Dedifferentiated amniotic fluid mesenchymal stem cell (primary cell): ENCODE measurements around the gene ZNF84.

Source experiments
- DNase-seq: peaks from one replicate; pipeline ENCODE4 v3.0.0-alpha.2; 2016; ENCODE audit errors: extremely low spot score

The ZNF84 gene

GRCh38 chr12:133037207-133038005, at the start of gene ZNF84:
Gene ZNF84, plus strand, starts transcription at chr12:133037509. Its CDS starts 3,959 bp downstream, at chr12:133041468.
- DNase-seq: peak; percentile 98

DNA sequence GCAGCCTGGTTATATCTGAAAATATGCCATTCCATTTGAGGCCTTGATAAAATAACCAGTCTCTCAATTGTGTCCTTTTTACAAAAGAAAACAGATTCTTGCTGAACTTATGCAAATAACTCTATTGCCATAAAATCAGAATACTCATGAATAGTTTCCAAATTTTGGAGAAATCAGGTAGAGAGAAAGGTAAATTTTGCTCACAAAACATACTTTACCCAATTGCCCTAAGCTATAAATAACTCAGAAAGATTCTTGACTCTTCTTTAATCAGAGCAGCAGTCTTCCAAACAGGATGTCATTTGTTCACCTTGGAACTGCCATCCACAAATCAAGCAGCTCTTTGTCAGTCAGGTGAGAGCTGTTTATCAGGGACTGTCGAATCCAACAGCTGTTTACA, 38.6 kb upstream of the ZNF84 start:
- DNase-seq: no peak

- no peak for DNase-seq
These were observed 26.5 kb upstream of the ZNF84 start for GRCh38 chr12:133010657-133011297.

DNA sequence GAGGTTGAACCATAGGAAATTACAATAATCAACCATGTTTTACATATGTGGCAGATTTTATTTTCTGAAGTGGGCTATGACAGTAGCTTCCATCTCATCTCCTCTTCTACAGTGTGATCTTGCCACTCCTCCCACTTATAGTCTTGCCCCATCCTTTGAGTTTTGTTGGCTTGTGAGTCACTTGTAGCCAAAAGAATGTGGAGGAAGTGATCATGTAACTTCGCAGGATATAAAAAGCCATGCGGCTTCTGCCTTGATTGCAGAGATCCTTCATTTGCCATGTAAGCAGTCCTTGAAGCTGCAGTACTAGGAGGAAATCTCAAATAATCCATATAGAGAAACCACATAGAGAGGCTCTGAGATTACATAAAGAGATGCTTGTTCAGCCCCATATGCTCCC, 13.7 kb upstream of the ZNF84 start:
- no peak for DNase-seq

- DNase-seq: no peak
These were observed 10.3 kb upstream of the ZNF84 start for GRCh38 chr12:133026996-133027395.

DNA sequence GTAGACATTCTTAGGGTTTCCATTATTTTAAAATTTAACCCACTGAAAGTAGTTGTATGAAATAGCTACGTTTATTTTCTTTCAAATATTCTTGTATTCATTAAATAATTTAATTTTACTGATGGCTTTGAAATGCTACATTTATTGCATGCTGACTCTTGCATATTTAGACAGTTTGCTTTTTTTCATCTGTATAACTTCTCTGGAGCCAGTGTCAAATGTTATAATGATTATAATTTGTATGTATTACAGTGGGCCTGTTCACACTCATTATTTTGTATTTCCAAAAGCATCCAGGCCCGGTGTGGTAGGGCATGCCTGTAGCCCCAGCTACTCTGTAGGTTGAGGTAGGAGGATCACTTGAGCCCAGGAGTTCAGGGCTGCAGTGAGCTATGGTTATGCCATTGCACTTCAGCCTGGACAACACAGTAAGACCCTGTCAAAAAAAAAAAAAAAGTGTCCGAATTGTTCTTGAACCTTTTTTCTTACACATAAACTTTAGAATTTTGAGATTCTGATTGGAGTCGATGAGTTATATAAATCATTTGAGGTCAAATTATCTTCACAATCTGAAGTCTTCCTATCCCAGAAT, 905 bp downstream of the ZNF84 start:
- no peak for DNase-seq

- no peak for DNase-seq
These were observed 9.4 kb downstream of the ZNF84 start for GRCh38 chr12:133046698-133047097.

- no peak for DNase-seq
These were observed 20.1 kb downstream of the ZNF84 start for GRCh38 chr12:133057446-133057845.

- no peak for DNase-seq
These were observed 21.1 kb downstream of the ZNF84 start for GRCh38 chr12:133058203-133059113.

DNA sequence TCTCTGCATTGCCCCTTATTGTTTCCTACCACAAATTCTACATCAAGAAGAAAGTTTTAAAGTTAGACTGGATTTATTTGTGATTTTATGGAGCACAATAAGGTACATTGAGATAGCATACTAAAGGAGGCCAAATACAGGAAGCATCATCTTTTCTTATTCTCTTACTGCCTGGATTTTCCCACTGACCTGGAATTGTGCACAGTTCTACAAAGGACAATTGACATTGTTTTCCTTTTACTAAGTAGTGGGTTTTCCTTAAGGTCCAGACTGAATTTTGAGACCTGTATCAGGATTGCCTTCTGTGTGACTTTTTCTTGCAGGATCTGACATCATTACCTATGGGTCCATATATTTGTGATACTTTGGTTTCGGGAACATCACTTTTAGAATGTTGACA, 24.6 kb downstream of the ZNF84 start:
- DNase-seq: no peak

DNA sequence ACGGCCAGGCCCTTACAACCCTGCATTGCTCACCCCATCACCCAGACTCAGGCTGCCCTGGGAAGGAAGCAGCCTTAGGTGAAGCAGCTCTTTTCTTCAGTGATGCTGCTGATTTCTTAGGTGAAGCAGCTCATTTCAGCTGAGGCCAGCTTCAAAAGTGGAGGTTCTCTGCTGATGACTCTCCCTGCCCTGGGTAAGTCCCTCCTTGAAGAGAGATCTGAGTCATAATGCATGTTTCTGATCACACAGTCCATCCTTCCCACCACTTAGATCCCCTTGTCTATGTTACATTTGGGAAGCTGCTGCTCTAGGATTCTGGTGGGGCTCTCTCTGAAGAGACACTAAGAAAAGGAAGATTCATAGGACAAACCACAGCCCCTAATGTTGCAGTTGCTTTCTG, 26.2 kb downstream of the ZNF84 start:
- DNase-seq: no peak

- DNase-seq: no peak
These were observed 36.5 kb downstream of the ZNF84 start for GRCh38 chr12:133073836-133074235.

- peak; percentile 95 for DNase-seq
These were observed 42.7 kb downstream of the ZNF84 start for GRCh38 chr12:133080026-133080367.

DNA sequence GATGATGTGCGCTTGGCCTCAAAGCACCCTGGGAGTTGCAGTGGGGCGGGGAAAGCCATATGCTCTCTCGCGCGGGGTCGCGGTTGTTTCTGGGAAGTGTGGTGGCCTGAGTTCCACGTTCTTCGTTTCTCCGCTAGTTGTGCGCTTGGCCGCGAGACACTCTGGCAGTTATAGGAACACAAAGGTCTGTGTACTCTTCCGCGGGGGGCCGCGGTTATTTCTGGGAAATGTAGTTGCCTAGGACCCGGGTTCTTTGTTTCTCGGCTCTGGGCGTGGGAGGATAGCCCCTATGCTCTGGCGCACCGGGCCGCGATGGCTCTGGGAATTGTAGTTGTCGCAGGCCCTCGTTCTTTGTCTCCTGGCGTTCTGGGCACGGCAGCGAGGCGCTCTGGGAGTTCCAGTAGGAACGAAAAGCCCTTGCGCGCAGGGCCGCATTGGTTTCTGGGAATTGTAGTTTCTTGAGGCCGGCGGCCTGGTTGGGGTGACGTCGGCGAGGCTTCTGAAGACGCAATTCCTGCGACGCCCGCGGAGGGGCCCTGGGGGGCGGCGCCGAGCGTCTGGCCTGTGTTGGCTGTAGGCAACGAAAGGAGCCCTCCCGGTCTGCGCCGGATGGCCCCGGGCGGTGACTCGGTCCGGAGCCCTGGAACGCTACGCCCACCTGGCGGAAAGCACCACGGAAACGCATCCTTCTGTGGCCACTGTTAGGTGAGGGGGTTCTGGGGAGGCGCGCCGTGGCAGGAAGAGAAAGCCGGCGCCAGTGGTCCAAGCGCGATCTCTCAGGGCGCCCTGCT, 43.3 kb downstream of the ZNF84 start, which contains the start of gene ZNF140:
Gene ZNF140, plus strand, starts transcription at position 556 of the 791 bp plus-strand sequence. CDS start 398 bp downstream, outside the sequence.
- DNase-seq: peak; percentile 95

GRCh38 chr12:133081159-133081780, 44.0 kb downstream of the ZNF84 start:
- DNase-seq: no peak

GRCh38 chr12:133083345-133083744, 46.0 kb downstream of the ZNF84 start:
- no peak for DNase-seq

GRCh38 chr12:133105620-133106019, 68.3 kb downstream of the ZNF84 start:
- no peak for DNase-seq

GRCh38 chr12:133106253-133106652, 68.9 kb downstream of the ZNF84 start:
- DNase-seq: no peak

DNA sequence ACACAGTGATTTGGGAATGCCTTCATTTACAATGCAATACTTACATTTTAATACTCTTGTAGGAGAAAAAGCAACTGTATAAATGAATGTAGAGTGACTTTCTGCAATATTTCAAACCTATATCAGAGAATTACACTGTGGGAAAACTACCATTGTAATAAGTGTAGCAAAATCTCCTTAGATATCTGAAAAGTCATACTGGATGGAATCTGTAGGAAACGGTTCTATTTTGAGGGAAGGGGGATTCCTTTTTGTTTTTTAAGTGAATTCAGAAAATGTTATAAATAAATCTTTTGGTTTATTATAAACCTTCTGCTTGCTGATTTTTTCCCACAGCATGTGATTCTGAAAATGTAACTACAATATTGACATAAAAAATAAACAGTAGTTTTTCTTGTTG, 69.8 kb downstream of the ZNF84 start:
- DNase-seq: no peak

- no peak for DNase-seq
These were observed 70.8 kb downstream of the ZNF84 start for GRCh38 chr12:133108150-133108549.
